ENCODE results near the gene DUSP3.

Gene DUSP3

GRCh38 chr17:43769859-43770258 lies 8.9 kb downstream of the DUSP3 start:
- no peak for DNase-seq

- no peak for DNase-seq
Measured at GRCh38 chr17:43769426-43769825, 9.4 kb downstream of the DUSP3 start.

- no peak for DNase-seq
Measured at GRCh38 chr17:43768943-43769342, 9.8 kb downstream of the DUSP3 start.

- DNase-seq = peak in 29 of 58 donors; percentile 12 to 60 (median 27)
Measured at GRCh38 chr17:43768382-43768781, 10.4 kb downstream of the DUSP3 start.

GRCh38 chr17:43767713-43768059 lies 11.1 kb downstream of the DUSP3 start:
- no peak for DNase-seq

- DNase-seq = no peak
Measured at GRCh38 chr17:43767053-43767712, 11.6 kb downstream of the DUSP3 start.

- DNase-seq = peak in 21 of 58 donors; percentile 8 to 84 (median 31)
Measured at GRCh38 chr17:43766413-43767052, 12.2 kb downstream of the DUSP3 start.

GRCh38 chr17:43760254-43760852 lies 18.4 kb downstream of the DUSP3 start:
- DNase-seq = peak in 57 of 58 donors; percentile 30 to 97 (median 83)

GRCh38 chr17:43759836-43760235 lies 18.9 kb downstream of the DUSP3 start:
- no peak for DNase-seq

GRCh38 chr17:43758497-43759174 lies 20.1 kb downstream of the DUSP3 start, which contains the start of gene SOST:
Gene SOST (minus strand): TSS chr17:43758791. CDS start chr17:43758741, 50 bp downstream.
- no peak for DNase-seq

- no peak for DNase-seq
Measured at GRCh38 chr17:43758086-43758485, 20.7 kb downstream of the DUSP3 start.

GRCh38 chr17:43757171-43757660 lies 21.6 kb downstream of the DUSP3 start:
- no peak for DNase-seq

GRCh38 chr17:43756201-43756600 lies 22.6 kb downstream of the DUSP3 start:
- no peak for DNase-seq

- peak in 1 of 58 donors; percentile 5 for DNase-seq
Measured at GRCh38 chr17:43755389-43755875, 23.3 kb downstream of the DUSP3 start.

GRCh38 chr17:43754947-43755346 lies 23.8 kb downstream of the DUSP3 start:
- DNase-seq = no peak

GRCh38 chr17:43753493-43754129 lies 25.2 kb downstream of the DUSP3 start:
- DNase-seq = no peak

- DNase-seq = no peak
Measured at GRCh38 chr17:43750153-43750552, 28.6 kb downstream of the DUSP3 start.

GRCh38 chr17:43745541-43745940 lies 33.2 kb downstream of the DUSP3 start:
- peak in 1 of 58 donors; percentile 14 for DNase-seq

- no peak for DNase-seq
Measured at GRCh38 chr17:43741636-43742035, 37.1 kb downstream of the DUSP3 start.

GRCh38 chr17:43740541-43740940 lies 38.2 kb downstream of the DUSP3 start:
- DNase-seq = no peak

GRCh38 chr17:43737722-43738121 lies 41.1 kb downstream of the DUSP3 start:
- DNase-seq = no peak

Data from anterior cingulate cortex (tissue), 58 donors.